ENCODE results near the gene EPYC.

Gene EPYC

GRCh38 chr12:90924406-90924805 is 80.4 kb downstream of the EPYC start:
- H3K4me3 ChIP-seq (ENCODE audit: low read length): no peak overlapping the region
- no peak for TF ChIP-seq ZNF274 (IDR thresholded peaks at IDR 0.05; ENCODE audit: low read depth, low read length)

- H3K4me3 ChIP-seq (ENCODE audit: low read length): no peak overlapping the region
- no peak for TF ChIP-seq ZNF274 (IDR thresholded peaks at IDR 0.05; ENCODE audit: low read depth, low read length)
Observed at GRCh38 chr12:90922145-90922627, 82.6 kb downstream of the EPYC start.

GRCh38 chr12:90921536-90921935 is 83.2 kb downstream of the EPYC start:
- no peak for TF ChIP-seq ZNF274 (IDR thresholded peaks at IDR 0.05; ENCODE audit: low read depth, low read length)
- no peak overlapping the region for H3K4me3 ChIP-seq (ENCODE audit: low read length)

- no peak overlapping the region for H3K4me3 ChIP-seq (ENCODE audit: low read length)
Observed at GRCh38 chr12:90920222-90920621, 84.5 kb downstream of the EPYC start.

GRCh38 chr12:90917431-90917830 is 87.3 kb downstream of the EPYC start:
- no peak for TF ChIP-seq ZNF274 (IDR thresholded peaks at IDR 0.05; ENCODE audit: low read depth, low read length)
- no peak overlapping the region for H3K4me3 ChIP-seq (ENCODE audit: low read length)

More at GRCh38 chr12:90920222-90920621, 84.5 kb downstream of the EPYC start:
- TF ChIP-seq ZNF274 (IDR thresholded peaks at IDR 0.05; ENCODE audit: low read depth, low read length): no peak

- no peak overlapping the region for H3K4me3 ChIP-seq (ENCODE audit: low read length)
- no peak for TF ChIP-seq ZNF274 (IDR thresholded peaks at IDR 0.05; ENCODE audit: low read depth, low read length)
Observed at GRCh38 chr12:90916516-90916915, 88.3 kb downstream of the EPYC start.

GRCh38 chr12:90915353-90915752 is 89.4 kb downstream of the EPYC start:
- H3K4me3 ChIP-seq (ENCODE audit: low read length): no peak overlapping the region
- no peak for TF ChIP-seq ZNF274 (IDR thresholded peaks at IDR 0.05; ENCODE audit: low read depth, low read length)
